ENCODE data around the gene CAMK1D.

GRCh38 chr10:12592967-12593366 is 243.6 kb downstream of the CAMK1D start:
- TF ChIP-seq CTCF (IDR thresholded peaks at IDR 0.05) = no peak
- TF ChIP-seq PREB (CRISPR knock-in tag; IDR thresholded peaks at IDR 0.05; ENCODE audit: borderline replicate concordance) = no peak
- TF ChIP-seq SP1 (CRISPR knock-in tag; conservative IDR thresholded peaks at IDR 0.05) = no peak
- TF ChIP-seq NFYB (CRISPR knock-in tag; conservative IDR thresholded peaks at IDR 0.05; ENCODE audit: low read depth) = no peak

Data from WTC11 (cell line).